PC-9 (cell line): Measurements from ENCODE around the gene OR1S2. TPM values are rescaled to one million over a fixed set of nuclear protein-coding genes. Genes with fewer than 3 reads are reported as not detected.
A peak's percentile ranks its signal among the peaks of the same experiment; 100 is the strongest.

Experiments
- BruUV-seq: library from RNA; stranded (reverse); fragments of 400-500 nt; replicated peaks from 2 replicates; lab custom pipeline; 2021; lab: Mats Ljungman, UMichigan
- CTCF ChIA-PET: fragments of 300-600 bp; sonication (Branson Sonifier 250); formaldehyde crosslinking; loops from one replicate; lab custom pipeline; 2022; ENCODE audit warnings: antibody characterized with exemption; lab: Charles Lee
- POLR2A ChIA-PET: fragments of 300-600 bp; sonication (Branson Sonifier 250); formaldehyde crosslinking; loops from one replicate; lab custom pipeline; 2022; ENCODE audit warnings: antibody characterized with exemption; ENCODE audit not compliant: unreplicated experiment; lab: Charles Lee
- DNase-seq, 2 experiments: peaks; one replicate each; pipeline versions ENCODE4 v3.0.0 to v3.0.0-alpha.2; 2015 to 2022; ENCODE audit warnings: mixed read lengths in 1 of 2
- H2AFZ ChIP-seq: fragments of 200-600 bp; sonication (generic); 2 replicates; pipeline ENCODE4 v1.8.1; 2017; ENCODE audit warnings: antibody characterized with exemption
- H3F3A ChIP-seq: fragments of 200-600 bp; sonication (generic); 2 replicates; pipeline ENCODE4 v1.8.1; 2017; ENCODE audit warnings: antibody characterized with exemption, mild to moderate bottlenecking, low read depth; ENCODE audit not compliant: insufficient read depth
- H3K27ac ChIP-seq: fragments of 200-600 bp; sonication (generic); 2 replicates; pipeline ENCODE4 v1.6.1; 2016; ENCODE audit warnings: mixed run types
- H3K27me3 ChIP-seq: fragments of 200-600 bp; sonication (generic); 2 replicates; pipeline ENCODE4 v1.6.1; 2016; ENCODE audit warnings: low read depth, mixed run types; ENCODE audit not compliant: insufficient read depth
- H3K36me3 ChIP-seq: fragments of 200-600 bp; sonication (generic); 2 replicates; pipeline ENCODE4 v1.6.1; 2016; ENCODE audit warnings: low read depth, mixed run types
- H3K4me1 ChIP-seq: fragments of 200-600 bp; sonication (generic); replicated peaks from 2 replicates; pipeline ENCODE4 v1.6.1; 2016; ENCODE audit warnings: mixed run types; ENCODE audit not compliant: insufficient read depth
- H3K4me2 ChIP-seq: fragments of 200-600 bp; sonication (generic); 2 replicates; pipeline ENCODE4 v1.6.1; 2017; ENCODE audit warnings: mixed run types
- H3K4me3 ChIP-seq: fragments of 200-600 bp; sonication (generic); 2 replicates; pipeline ENCODE4 v1.6.1; 2016; ENCODE audit warnings: mixed run types
- H3K79me2 ChIP-seq: fragments of 200-600 bp; sonication (generic); 2 replicates; pipeline ENCODE4 v1.6.1; 2017; ENCODE audit warnings: low read depth, mixed run types
- H3K9me2 ChIP-seq: fragments of 200-600 bp; sonication (generic); 2 replicates; pipeline ENCODE4 v1.8.1; 2017; ENCODE audit warnings: mild to moderate bottlenecking; ENCODE audit not compliant: insufficient read depth
- H3K9me3 ChIP-seq: fragments of 200-600 bp; sonication (generic); 2 replicates; pipeline ENCODE4 v1.8.1; 2016; ENCODE audit warnings: low read depth; ENCODE audit not compliant: insufficient read depth
- H4K20me1 ChIP-seq: fragments of 200-600 bp; sonication (generic); 2 replicates; pipeline ENCODE4 v1.8.1; 2017; ENCODE audit not compliant: insufficient read depth
- CTCF ChIP-seq: fragments of 200-600 bp; sonication (generic); conservative IDR thresholded peaks from 2 replicates; pipeline ENCODE4 v1.6.1; 2017; ENCODE audit warnings: mixed run types, antibody characterized with exemption, mild to moderate bottlenecking, moderate library complexity
- EZH2 ChIP-seq: fragments of 200-600 bp; sonication (generic); IDR thresholded peaks from 2 replicates; pipeline ENCODE4 v1.8.0; 2017; ENCODE audit warnings: antibody characterized with exemption, low read depth
- intact Hi-C: fragments of 100-400 bp; cut with micrococcal nuclease; formaldehyde crosslinking; loops from one replicate; pipeline ENCODE4 v1.10.0; 2022; ENCODE audit not compliant: unreplicated experiment
- total RNA-seq: library from RNA; stranded (reverse); gene quantifications from 2 replicates; pipeline ENCODE4 v1.2.3, GENCODE V29; 2021

The OR1S2 gene
- total RNA-seq, 1 experiment from 2014 or later: not detected

DNA sequence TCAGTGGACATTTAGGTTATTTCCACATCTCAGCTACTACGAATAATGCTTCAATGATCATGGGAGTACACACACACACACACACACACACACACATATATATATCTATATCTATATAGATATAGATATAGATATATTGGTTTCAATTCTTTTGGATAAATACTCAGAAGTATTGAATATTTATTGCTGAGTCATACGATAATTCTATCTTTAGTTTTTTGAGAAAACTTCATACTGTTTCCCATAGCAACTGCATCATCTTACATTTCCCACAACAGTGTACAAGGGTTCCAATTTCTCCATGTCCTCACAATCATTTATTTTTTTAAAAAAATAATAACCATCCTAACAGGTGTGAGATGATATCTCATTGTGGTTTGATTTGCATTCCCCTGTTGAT lies 8.0 kb downstream of the OR1S2 start:
- Histone ChIP-seq H2AFZ (no peak overlapping the region), H3K4me2 (no peak overlapping the region), H3K36me3 (no peaks in the 10 kb centered on the region), H3K9me2 (no peaks in the 10 kb centered on the region), H4K20me1 (no peaks in the 10 kb centered on the region), H3F3A (no peaks in the 10 kb centered on the region), H3K4me3 (no peak overlapping the region), H3K9me3 (no peaks in the 10 kb centered on the region), H3K4me1 (no peaks in the 10 kb centered on the region), H3K27me3 (no peaks in the 10 kb centered on the region; the same call in 1 of the 2 replicates), H3K27ac (no peak overlapping the region), H3K79me2 (no peaks in the 10 kb centered on the region)
- intact Hi-C loops: no loop called here
- ChIA-PET POLR2A (no interaction called here), CTCF (no interaction called here)
- DNase-seq: no peak
- BruUV-seq: no TSS peak
- TF ChIP-seq CTCF (no peak), EZH2 (no peak)

GRCh38 chr11:58193391-58193790 lies 10.6 kb downstream of the OR1S2 start:
- ChIA-PET POLR2A (no interaction called here), CTCF (no interaction called here)
- H3K79me2 ChIP-seq: no peaks in the 10 kb centered on the region
- no peak overlapping the region for H3K4me2 ChIP-seq
- H3K27ac ChIP-seq: no peak overlapping the region
- no TSS peak for BruUV-seq
- no peak for TF ChIP-seq CTCF
- no peak for TF ChIP-seq EZH2
- intact Hi-C loops: no loop called here
- H3K4me3 ChIP-seq: no peak overlapping the region
- H2AFZ ChIP-seq: no peak overlapping the region
- H3K27me3 ChIP-seq: no peaks in the 10 kb centered on the region; the same call in 1 of the 2 replicates
- H3K9me2 ChIP-seq: no peaks in the 10 kb centered on the region
- no peaks in the 10 kb centered on the region for H3K36me3 ChIP-seq
- peak in 1 of 2 experiments; percentile 16 for DNase-seq
- no peaks in the 10 kb centered on the region for H4K20me1 ChIP-seq
- H3K4me1 ChIP-seq: no peaks in the 10 kb centered on the region
- H3K9me3 ChIP-seq: no peaks in the 10 kb centered on the region
- H3F3A ChIP-seq: no peaks in the 10 kb centered on the region

DNA sequence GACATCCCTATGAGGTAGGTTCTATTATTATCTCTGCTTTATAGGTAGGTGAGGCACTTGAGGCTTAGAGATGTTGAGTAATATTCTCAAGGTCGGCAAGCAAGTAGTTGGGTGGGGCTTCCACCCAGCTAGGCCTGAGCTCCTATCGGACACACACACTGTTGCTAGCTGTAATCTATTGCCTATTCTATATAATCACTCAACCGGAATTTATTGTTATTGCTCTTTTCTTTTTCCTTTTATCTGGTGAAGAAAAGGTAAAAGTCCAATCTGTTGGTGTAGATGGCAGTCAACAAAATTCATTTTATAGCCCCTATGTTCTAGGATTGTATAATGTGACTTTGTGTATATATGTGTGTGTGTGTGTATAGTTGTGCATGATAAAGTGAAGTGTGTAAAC lies 11.7 kb downstream of the OR1S2 start:
- H3K9me2 ChIP-seq: no peaks in the 10 kb centered on the region
- no peak overlapping the region for H3K4me2 ChIP-seq
- H3K79me2 ChIP-seq: no peaks in the 10 kb centered on the region
- no peaks in the 10 kb centered on the region for H3K4me1 ChIP-seq
- no peak overlapping the region for H2AFZ ChIP-seq
- no peaks in the 10 kb centered on the region; the same call in 1 of the 2 replicates for H3K27me3 ChIP-seq
- ChIA-PET CTCF (no interaction called here), POLR2A (no interaction called here)
- no TSS peak for BruUV-seq
- no peak overlapping the region for H3K27ac ChIP-seq
- peak in 1 of 2 experiments; percentile 15 for DNase-seq
- no peaks in the 10 kb centered on the region for H3F3A ChIP-seq
- no peak overlapping the region for H3K4me3 ChIP-seq
- intact Hi-C loops: no loop called here
- H3K9me3 ChIP-seq: no peaks in the 10 kb centered on the region
- TF ChIP-seq CTCF: no peak
- no peak for TF ChIP-seq EZH2
- H4K20me1 ChIP-seq: no peaks in the 10 kb centered on the region
- no peaks in the 10 kb centered on the region for H3K36me3 ChIP-seq
